ENCODE measurements around the gene MYCN. TPM values are rescaled to one million over a fixed set of nuclear protein-coding genes. Genes with fewer than 3 reads are reported as not detected.

The MYCN gene
- total and polyA plus RNA-seq, 2 of the 8 experiments (the other 6 are each of a cell fraction or from before 2014, with no cell fraction given), result 87.8 to 137 TPM

GRCh38 chr2:15911686-15912085, 28.7 kb upstream of the MYCN start:
- Histone ChIP-seq H3K56ac (replicated peaks; ENCODE audit: insufficient read length, low read depth, low read length) (no peak overlapping the region), H2BK20ac (ENCODE audit: low read length) (no peak overlapping the region), H2BK120ac (replicated peaks; ENCODE audit: low read depth, low read length) (no peak overlapping the region), H3K9ac (replicated peaks in 1 of 4; ENCODE audit: extremely low read depth in 1 of 4, low read depth in 3 of 4, low read length in 3 of 4) (no peak overlapping the region), H2BK15ac (ENCODE audit: low read length) (no peak overlapping the region), H3K4me3 (ENCODE audit: extremely low read depth in 1 of 4, insufficient read depth in 2 of 4, low read depth in 3 of 4, low read length in 4 of 4) (no peak overlapping the region), H3K4ac (replicated peaks; ENCODE audit: insufficient read length, low read depth, low read length) (no peak overlapping the region), H3K79me1 (ENCODE audit: low read depth, low read length) (no peaks in the 10 kb centered on the region), H3K14ac (ENCODE audit: insufficient read length) (no peak overlapping the region), H2BK12ac (ENCODE audit: low read depth, low read length) (no peak overlapping the region), H3K4me2 (ENCODE audit: insufficient read depth in 1 of 2, low read depth in 2 of 2, low read length in 2 of 2) (no peak overlapping the region), H4K5ac (ENCODE audit: insufficient read length, low read depth, low read length) (no peak overlapping the region), H3K4me1 (replicated peaks in 1 of 4; ENCODE audit: control insufficient read depth in 3 of 4, insufficient read depth in 4 of 4, low read length in 3 of 4) (no peaks in the 10 kb centered on the region), H2BK5ac (ENCODE audit: low read depth, low read length) (no peak overlapping the region), H3K27me3 (replicated peaks in 1 of 4; ENCODE audit: control insufficient read depth in 3 of 4, extremely low read depth in 1 of 4, insufficient read depth in 3 of 4, low read length in 3 of 4) (no peaks in the 10 kb centered on the region), H2AK5ac (ENCODE audit: low read depth, low read length) (no peak overlapping the region), H4K20me1 (replicated peaks in 1 of 2; ENCODE audit: control insufficient read depth in 1 of 2, insufficient read depth in 2 of 2, low read length in 2 of 2) (no peaks in the 10 kb centered on the region), H3K27ac (ENCODE audit: low read depth, low read length) (no peak overlapping the region), H3K36me3 (ENCODE audit: control insufficient read depth in 2 of 4, insufficient read depth in 4 of 4, low read length in 3 of 4) (no peaks in the 10 kb centered on the region), H3K79me2 (ENCODE audit: control insufficient read depth in 1 of 2, insufficient read depth in 2 of 2, low read length in 2 of 2) (no peaks in the 10 kb centered on the region), H3K23ac (ENCODE audit: insufficient read length) (no peak overlapping the region), H2AFZ (ENCODE audit: low read length) (no peak overlapping the region), H4K8ac (ENCODE audit: extremely low read depth, insufficient read depth, low read length) (no peak overlapping the region), H3K18ac (ENCODE audit: extremely low read depth, low read length) (no peak overlapping the region), H4K91ac (replicated peaks; ENCODE audit: insufficient read length, low read length) (no peak overlapping the region), H3K23me2 (ENCODE audit: low read depth, low read length) (no peaks in the 10 kb centered on the region), H3K9me3 (ENCODE audit: insufficient read depth in 2 of 2, low read depth in 1 of 2, low read length in 1 of 2) (no peaks in the 10 kb centered on the region)
- DNase-seq (ENCODE audit: low read depth in 1 of 2, low spot score in 2 of 2) (no peak), FAIRE-seq (no peak)
- 89% methylated on average over 3 of the region's 3 CpGs; no CpG with 5 or more reads in 1 of the 2 experiments for WGBS, 2 experiments (ENCODE audit: extremely low coverage in 1 of 2, insufficient coverage in 1 of 2, insufficient read length in 1 of 2, insufficient replicate concordance in 2 of 2, low coverage in 1 of 2, low lambda C conversion rate in 2 of 2, missing lambda C conversion rate in 1 of 2)
- POLR2A ChIA-PET (ENCODE audit: partially characterized antibody), result no interaction called here
- no peak for TF ChIP-seq GABPA (IDR thresholded peaks at IDR 0.05; ENCODE audit: borderline replicate concordance, insufficient read depth, low read length)
- CTCF ChIA-PET (ENCODE audit: partially characterized antibody), result interaction anchor here (0.9 kb wide), 1 partner anchor 309 kb away, joined by 3 read pairs; no protein-coding TSS in a partner anchor
